ENCODE results near the gene UGGT1.

- TF ChIP-seq CTCF (optimal IDR thresholded peaks at IDR 0.05 in 1 of 3, IDR thresholded peaks at IDR 0.05 in 1 of 3, conservative IDR thresholded peaks at IDR 0.05 in 1 of 3; ENCODE audit: extremely low read depth in 1 of 3, insufficient read depth in 2 of 3, low read length in 3 of 3) (no peak), EZH2 (IDR thresholded peaks at IDR 0.05; ENCODE audit: low read length) (no peak)
Observed at GRCh38 chr2:128187032-128187654, 96.1 kb downstream of the UGGT1 start.

All from keratinocyte (primary cell).